Cardiac muscle cell (in vitro differentiated cells and primary cell): ENCODE results near the gene CFAP65. TPM values are rescaled to one million over a fixed set of nuclear protein-coding genes. Genes with fewer than 3 reads are reported as not detected.

Experiments
- DNase-seq, 2 donors: peaks; one replicate each; pipeline versions ENCODE4 v3.0.0 to v3.0.0-alpha.2; 2010 to 2017; ENCODE audit warnings: low read depth in 1 of 2, low spot score in 1 of 2
- H3K27ac ChIP-seq: fragments of 200-600 bp; sonication (generic); 2 replicates; pipeline ENCODE4 v1.5.1; 2016
- H3K27me3 ChIP-seq: fragments of 200-600 bp; sonication (generic); 2 replicates; pipeline ENCODE4 v1.6.0; 2016; ENCODE audit warnings: control low read depth
- H3K36me3 ChIP-seq: fragments of 200-600 bp; sonication (generic); 2 replicates; pipeline ENCODE4 v1.5.1; 2016; ENCODE audit warnings: control low read depth
- H3K4me1 ChIP-seq: fragments of 200-600 bp; sonication (generic); 2 replicates; pipeline ENCODE4 v1.8.1; 2017; ENCODE audit warnings: low read depth, mild to moderate bottlenecking, mixed run types
- H3K4me3 ChIP-seq: fragments of 200-600 bp; sonication (generic); 2 replicates; pipeline ENCODE4 v1.5.1; 2016; ENCODE audit warnings: mild to moderate bottlenecking
- H3K9me3 ChIP-seq: fragments of 200-600 bp; sonication (generic); 2 replicates; pipeline ENCODE4 v1.5.1; 2017; ENCODE audit warnings: low read depth, mild to moderate bottlenecking, control low read depth
- CTCF ChIP-seq: IDR thresholded peaks from 2 replicates; pipeline ENCODE4 v1.5.1; 2012; ENCODE audit warnings: low read depth, mild to moderate bottlenecking, low read length
- polyA plus RNA-seq: library from polyadenylated mRNA; unstranded; fragments of >200 nt; fragmentation: Nextera tagmentation; extraction: Ambion mirVana; gene quantifications from 2 replicates; pipeline ENCODE4 v1.2.1, GENCODE V29; 2016
- total RNA-seq: library from RNA; depleted of rRNA; stranded (reverse); fragments of >200 nt; gene quantifications from 2 replicates; pipeline ENCODE4 v1.2.3, GENCODE V29; 2016

CFAP65 gene
- total and polyA plus RNA-seq, 2 experiments from 2014 or later, result 0.45 to 2.2 TPM

- peak; percentile 87 to 89 for DNase-seq
- Histone ChIP-seq H3K27ac (no peak overlapping the region), H3K9me3 (no peaks in the 10 kb centered on the region), H3K4me3 (no peak overlapping the region), H3K4me1 (peaks cover 4% of the 10 kb centered on the region), H3K36me3 (no peaks in the 10 kb centered on the region), H3K27me3 (peaks cover 100% of the 10 kb centered on the region)
- peak; percentile 97 for TF ChIP-seq CTCF
These were observed 61.2 kb downstream of the CFAP65 start for GRCh38 chr2:218979846-218980734.

- no peak for TF ChIP-seq CTCF
- Histone ChIP-seq H3K4me3 (no peak overlapping the region), H3K36me3 (no peaks in the 10 kb centered on the region), H3K9me3 (no peaks in the 10 kb centered on the region), H3K4me1 (no peaks in the 10 kb centered on the region), H3K27ac (no peak overlapping the region), H3K27me3 (peaks cover 92% of the 10 kb centered on the region)
- DNase-seq, result no peak
These were observed 66.1 kb downstream of the CFAP65 start for GRCh38 chr2:218975060-218975777.

DNA sequence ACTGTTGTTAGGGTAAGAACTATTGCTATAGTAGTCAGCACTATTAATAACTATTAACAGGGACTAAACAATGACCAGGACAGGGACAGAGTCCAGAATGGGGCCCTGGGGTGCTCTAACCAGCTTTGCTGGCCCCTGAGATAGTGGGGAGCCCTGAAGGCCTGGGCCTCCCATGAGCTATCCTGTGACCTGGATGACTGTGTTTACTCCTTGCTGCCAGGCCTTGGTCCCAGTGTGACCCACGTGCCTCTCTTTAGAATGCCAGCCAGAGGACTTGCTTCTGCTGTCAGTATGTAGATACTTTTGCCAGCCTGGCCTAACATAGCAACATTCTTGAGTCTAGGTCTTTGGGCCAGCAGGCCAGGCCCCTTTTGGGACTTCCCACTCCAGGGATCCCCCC lies 70.4 kb downstream of the CFAP65 start:
- no peak overlapping the region for H3K4me3 ChIP-seq
- DNase-seq, result no peak
- H3K27ac ChIP-seq, result no peak overlapping the region
- TF ChIP-seq CTCF, result no peak
- H3K27me3 ChIP-seq, result peaks cover 82% of the 10 kb centered on the region
- no peaks in the 10 kb centered on the region for H3K36me3 ChIP-seq
- no peaks in the 10 kb centered on the region for H3K4me1 ChIP-seq
- H3K9me3 ChIP-seq, result no peaks in the 10 kb centered on the region

DNA sequence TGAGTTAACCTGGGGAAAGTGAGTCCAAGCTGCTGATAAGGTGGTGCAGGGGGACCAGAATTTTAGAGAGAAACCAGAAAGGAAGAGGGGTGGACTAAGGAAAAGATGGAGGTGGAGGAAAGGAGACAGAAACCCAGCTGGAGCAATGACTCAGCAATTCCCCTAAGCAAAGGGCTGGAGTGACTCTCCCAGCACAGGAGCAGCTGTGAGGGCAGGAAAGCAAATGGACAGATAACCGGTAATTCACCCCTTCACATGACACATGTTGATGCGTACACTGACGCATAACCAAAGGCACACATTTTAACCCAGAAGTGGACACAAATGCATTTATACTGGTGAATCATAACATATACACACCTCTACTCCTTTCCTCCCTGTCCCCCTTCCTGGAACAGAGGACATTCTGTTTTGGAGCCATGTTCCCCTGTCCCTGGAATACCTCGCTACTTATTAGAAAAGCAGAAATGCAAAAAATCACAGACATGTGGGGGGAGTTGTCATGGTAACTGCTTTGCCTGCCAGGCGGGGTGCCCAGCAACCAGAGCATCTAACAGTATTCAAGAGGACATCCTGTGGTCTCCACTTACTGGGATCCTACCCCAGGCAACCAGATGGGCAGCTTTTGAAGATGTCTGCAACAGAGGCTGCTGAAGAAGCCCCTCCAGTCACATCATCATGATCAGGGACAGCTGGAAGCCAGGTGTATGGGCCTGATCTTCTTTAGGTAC lies 77.1 kb downstream of the CFAP65 start:
- no peak for TF ChIP-seq CTCF
- H3K9me3 ChIP-seq, result no peaks in the 10 kb centered on the region
- DNase-seq, result peak in 1 of 2 donors; percentile 96
- no peak overlapping the region for H3K27ac ChIP-seq
- peaks cover 58% of the 10 kb centered on the region for H3K27me3 ChIP-seq
- H3K36me3 ChIP-seq, result no peaks in the 10 kb centered on the region
- H3K4me3 ChIP-seq, result no peak overlapping the region
- peaks cover 8% of the 10 kb centered on the region for H3K4me1 ChIP-seq

GRCh38 chr2:218963601-218964000 lies 77.7 kb downstream of the CFAP65 start:
- H3K4me1 ChIP-seq, result peaks cover 8% of the 10 kb centered on the region
- H3K9me3 ChIP-seq, result no peaks in the 10 kb centered on the region
- no peak overlapping the region for H3K4me3 ChIP-seq
- H3K27ac ChIP-seq, result no peak overlapping the region
- peaks cover 57% of the 10 kb centered on the region for H3K27me3 ChIP-seq
- TF ChIP-seq CTCF, result no peak
- H3K36me3 ChIP-seq, result no peaks in the 10 kb centered on the region
- peak in 1 of 2 donors; percentile 41 for DNase-seq
